ENCODE data around the gene EBF3.

Gene EBF3

DNA sequence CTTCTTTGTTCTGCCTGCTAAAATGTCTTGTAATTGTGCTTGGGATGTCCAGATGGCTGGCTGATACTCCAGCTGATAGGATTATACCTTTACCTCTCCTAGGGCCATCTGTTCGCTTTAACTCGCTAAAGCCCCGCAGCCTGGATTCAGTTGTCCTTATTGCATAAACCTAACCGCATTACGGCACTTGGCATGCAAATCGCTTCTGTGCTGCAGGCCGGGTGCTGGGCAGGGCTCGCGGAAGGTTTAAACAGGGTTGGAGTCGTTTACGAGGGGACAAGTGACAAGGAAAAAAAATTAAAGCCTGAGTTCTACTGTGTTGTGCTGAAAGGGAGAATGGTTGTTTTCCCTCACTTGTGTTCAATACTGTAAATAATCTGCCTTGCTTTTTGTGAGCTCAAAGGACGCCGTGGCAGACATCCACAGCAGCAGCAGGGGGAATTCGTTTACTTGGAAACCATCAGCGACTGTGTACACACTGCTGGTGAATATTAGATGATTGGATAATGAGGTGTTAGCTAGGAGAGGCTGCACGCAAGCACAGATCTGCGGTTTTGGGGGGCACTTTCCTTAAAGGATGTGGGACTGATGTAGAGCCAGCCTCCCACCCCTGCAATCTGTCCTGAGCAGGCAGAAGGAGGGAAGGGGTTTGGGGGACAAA is 93.0 kb downstream of the EBF3 start:
- H3K9me3 Mint-ChIP-seq: no peaks in the 10 kb centered on the region
- peak overlapping the region; percentile 16 to 43 (median 34) for H3K27ac Mint-ChIP-seq
- H3K36me3 Mint-ChIP-seq (ENCODE audit: low read depth): peaks cover 49% of the 10 kb centered on the region
- H3K4me1 Mint-ChIP-seq: peaks cover 29% of the 10 kb centered on the region
- TF ChIP-seq, protein P1, sequence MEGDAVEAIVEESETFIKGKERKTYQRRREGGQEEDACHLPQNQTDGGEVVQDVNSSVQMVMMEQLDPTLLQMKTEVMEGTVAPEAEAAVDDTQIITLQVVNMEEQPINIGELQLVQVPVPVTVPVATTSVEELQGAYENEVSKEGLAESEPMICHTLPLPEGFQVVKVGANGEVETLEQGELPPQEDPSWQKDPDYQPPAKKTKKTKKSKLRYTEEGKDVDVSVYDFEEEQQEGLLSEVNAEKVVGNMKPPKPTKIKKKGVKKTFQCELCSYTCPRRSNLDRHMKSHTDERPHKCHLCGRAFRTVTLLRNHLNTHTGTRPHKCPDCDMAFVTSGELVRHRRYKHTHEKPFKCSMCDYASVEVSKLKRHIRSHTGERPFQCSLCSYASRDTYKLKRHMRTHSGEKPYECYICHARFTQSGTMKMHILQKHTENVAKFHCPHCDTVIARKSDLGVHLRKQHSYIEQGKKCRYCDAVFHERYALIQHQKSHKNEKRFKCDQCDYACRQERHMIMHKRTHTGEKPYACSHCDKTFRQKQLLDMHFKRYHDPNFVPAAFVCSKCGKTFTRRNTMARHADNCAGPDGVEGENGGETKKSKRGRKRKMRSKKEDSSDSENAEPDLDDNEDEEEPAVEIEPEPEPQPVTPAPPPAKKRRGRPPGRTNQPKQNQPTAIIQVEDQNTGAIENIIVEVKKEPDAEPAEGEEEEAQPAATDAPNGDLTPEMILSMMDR (IDR thresholded peaks at IDR 0.05; ENCODE audit: unreplicated experiment in 3 of 3): no peak
- H3K4me3 Mint-ChIP-seq: peak overlapping the region in 1 of 3 experiments; percentile 8
- H3K27me3 Mint-ChIP-seq (ENCODE audit: low read depth): peaks cover 12% of the 10 kb centered on the region

DNA sequence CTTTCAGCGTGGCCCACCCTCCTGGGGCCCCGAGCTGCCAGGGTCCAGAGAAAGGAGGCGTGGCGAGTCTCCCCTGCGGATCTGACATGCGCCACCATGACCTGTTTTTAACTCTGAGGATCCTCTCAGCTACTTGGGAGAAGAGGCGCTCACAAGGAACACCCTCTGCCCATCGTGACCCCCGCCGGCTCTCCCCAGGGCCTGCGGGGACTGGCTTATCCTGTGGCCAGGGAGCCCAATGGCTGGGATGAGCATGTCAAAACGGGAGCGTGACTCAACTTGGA is 93.7 kb downstream of the EBF3 start:
- peaks cover 29% of the 10 kb centered on the region for H3K4me1 Mint-ChIP-seq
- H3K27me3 Mint-ChIP-seq (ENCODE audit: low read depth): peaks cover 12% of the 10 kb centered on the region
- H3K9me3 Mint-ChIP-seq: no peaks in the 10 kb centered on the region
- no peak overlapping the region for H3K4me3 Mint-ChIP-seq
- no peak overlapping the region for H3K27ac Mint-ChIP-seq
- TF ChIP-seq, protein P1 (IDR thresholded peaks at IDR 0.05; ENCODE audit: unreplicated experiment in 3 of 3): no peak
- H3K36me3 Mint-ChIP-seq (ENCODE audit: low read depth): peaks cover 46% of the 10 kb centered on the region

- peaks cover 12% of the 10 kb centered on the region for H3K27me3 Mint-ChIP-seq (ENCODE audit: low read depth)
- TF ChIP-seq, protein P1 (IDR thresholded peaks at IDR 0.05; ENCODE audit: unreplicated experiment in 3 of 3): no peak
- H3K27ac Mint-ChIP-seq: peak overlapping the region in 1 of 3 experiments; percentile 15
- H3K36me3 Mint-ChIP-seq (ENCODE audit: low read depth): peaks cover 45% of the 10 kb centered on the region
- H3K4me3 Mint-ChIP-seq: no peak overlapping the region
- peaks cover 29% of the 10 kb centered on the region for H3K4me1 Mint-ChIP-seq
- H3K9me3 Mint-ChIP-seq: no peaks in the 10 kb centered on the region
Observed at GRCh38 chr10:129869596-129870473, 94.2 kb downstream of the EBF3 start.

DNA sequence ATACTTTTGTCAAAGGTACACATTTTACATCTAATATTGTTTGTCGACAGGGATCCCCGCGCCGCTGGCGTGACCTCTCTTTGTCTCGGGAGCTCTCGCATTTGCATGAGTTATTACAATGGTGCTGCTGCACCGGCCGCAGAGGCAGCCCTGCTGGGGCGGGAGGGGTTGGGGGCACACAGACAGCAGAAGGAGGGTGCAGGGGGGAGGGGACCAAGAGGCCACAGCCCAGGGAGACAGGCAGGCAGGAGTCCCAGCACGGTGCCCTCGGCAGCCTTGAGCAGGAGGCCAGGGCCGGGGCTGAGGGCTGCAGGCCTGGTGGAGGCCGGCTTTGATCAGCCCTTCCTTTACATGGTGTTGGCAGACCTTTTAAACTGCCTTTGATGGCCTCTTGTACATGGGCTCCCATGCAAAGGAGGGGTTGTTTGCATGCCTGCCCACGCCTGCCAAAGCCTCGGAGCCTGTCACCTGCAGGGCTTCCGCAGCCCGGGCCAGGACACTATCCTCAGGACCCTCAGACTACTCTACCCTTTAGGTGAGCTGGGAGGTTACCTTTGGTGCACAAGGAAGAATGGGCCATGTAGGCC is 95.5 kb downstream of the EBF3 start:
- TF ChIP-seq, protein P1 (IDR thresholded peaks at IDR 0.05; ENCODE audit: unreplicated experiment in 3 of 3): no peak
- H3K36me3 Mint-ChIP-seq (ENCODE audit: low read depth): peaks cover 37% of the 10 kb centered on the region
- no peaks in the 10 kb centered on the region for H3K9me3 Mint-ChIP-seq
- no peak overlapping the region for H3K27ac Mint-ChIP-seq
- H3K4me1 Mint-ChIP-seq: peaks cover 29% of the 10 kb centered on the region
- H3K4me3 Mint-ChIP-seq: no peak overlapping the region
- peaks cover 12% of the 10 kb centered on the region for H3K27me3 Mint-ChIP-seq (ENCODE audit: low read depth)

DNA sequence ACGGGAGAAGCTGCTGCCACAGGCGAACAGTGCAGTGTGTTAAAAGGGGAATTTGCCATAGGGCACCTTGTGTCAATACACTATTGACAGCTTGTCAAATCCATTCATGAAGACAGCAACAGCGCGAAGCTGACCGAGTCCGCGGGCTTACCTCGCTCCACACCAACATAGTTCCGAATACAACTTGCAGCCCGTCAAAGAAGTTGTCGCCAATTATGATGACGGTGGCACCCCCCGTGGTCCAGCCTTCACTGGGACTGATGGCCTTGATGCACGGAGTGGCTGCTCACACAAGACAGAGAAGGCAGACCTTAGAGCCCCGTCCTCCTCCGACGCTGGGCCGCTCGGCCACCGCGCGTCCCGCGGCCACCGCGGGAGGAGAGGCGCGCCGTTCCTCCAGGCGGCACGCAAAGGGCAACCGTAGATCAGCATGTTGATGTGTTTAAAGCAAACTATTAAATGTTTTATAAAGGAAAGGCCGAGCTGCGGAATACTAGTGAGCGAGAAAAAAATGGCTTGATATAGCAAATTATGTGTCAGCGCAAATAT is 96.4 kb downstream of the EBF3 start:
- Mint-ChIP-seq H3K27ac (no peak overlapping the region), H3K4me1 (peaks cover 29% of the 10 kb centered on the region), H3K9me3 (no peaks in the 10 kb centered on the region), H3K36me3 (ENCODE audit: low read depth) (peaks cover 32% of the 10 kb centered on the region), H3K4me3 (no peak overlapping the region), H3K27me3 (ENCODE audit: low read depth) (peaks cover 8% of the 10 kb centered on the region)
- TF ChIP-seq, protein P1 (IDR thresholded peaks at IDR 0.05; ENCODE audit: unreplicated experiment in 3 of 3): no peak

Data from nephron (organoid).